GM12891 (cell line): ENCODE measurements around the gene TDP2.

Experiments used
- POLR2A ChIP-seq: IDR thresholded peaks from 2 replicates; pipeline ENCODE4 v1.6.1; 2011; ENCODE audit warnings: low read depth, low read length, control low read depth
- POLR2AphosphoS5 ChIP-seq: IDR thresholded peaks from 2 replicates; pipeline ENCODE4 v1.6.1; 2011; ENCODE audit warnings: low read depth, low read length, control low read depth
- SPI1 ChIP-seq: IDR thresholded peaks from 2 replicates; pipeline ENCODE4 v1.6.1; 2011; ENCODE audit warnings: low read depth, low read length, control low read depth

DNA sequence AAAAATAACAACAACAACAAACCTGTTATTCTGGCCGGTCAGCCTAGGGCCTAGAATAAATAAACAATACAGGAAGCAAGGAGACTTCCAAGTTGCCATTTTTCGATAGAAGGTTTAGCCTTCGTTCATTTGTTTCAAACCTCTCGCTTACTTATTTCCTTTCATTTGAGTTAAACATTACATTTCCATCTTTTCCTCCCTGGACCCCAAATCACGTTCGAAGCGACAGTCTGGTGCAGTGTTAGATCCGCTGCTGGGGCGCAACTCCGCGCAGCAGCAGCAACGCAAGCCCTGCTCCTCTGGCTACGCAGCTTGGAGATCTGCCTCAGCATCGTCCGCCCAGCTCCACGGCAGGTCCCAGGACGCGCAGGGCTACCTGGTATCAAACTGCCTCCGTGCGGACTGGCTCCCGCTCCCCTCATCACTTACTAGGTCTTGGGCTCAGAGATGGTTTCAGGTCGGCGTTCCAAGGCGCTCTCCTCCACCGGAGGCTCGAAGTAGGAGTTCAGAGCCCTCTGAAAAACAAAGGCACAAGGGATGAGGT, 530 bp downstream of the TDP2 start:
- TF ChIP-seq POLR2A (no peak), POLR2AphosphoS5 (no peak; the same call in 1 of the 2 replicates), SPI1 (no peak)
